ENCODE data around the gene IMPA2.
A peak's percentile ranks its signal among the peaks of the same experiment; 100 is the strongest.
"Not testable (repeated sequence)": the region's sequence is repeated elsewhere in the genome, so short reads cannot be mapped to it uniquely, and the experiment has no call there.

Gene IMPA2

GRCh38 chr18:12067671-12068070 lies 86.4 kb downstream of the IMPA2 start:
- no peak overlapping the region for H3K4me3 ChIP-seq (ENCODE audit: low read depth, low read length)
- in situ Hi-C loops (cut with HindIII; ENCODE audit: low sequenced_read_pairs) = no loop called here

GRCh38 chr18:12068316-12068949 lies 87.1 kb downstream of the IMPA2 start:
- DNase-seq (ENCODE audit: low read depth); in situ Hi-C loops (cut with HindIII; ENCODE audit: low sequenced_read_pairs); H3K4me3 ChIP-seq (ENCODE audit: low read depth, low read length): not testable (repeated sequence)

More at GRCh38 chr18:12067671-12068070, 86.4 kb downstream of the IMPA2 start:
- TF ChIP-seq CTCF (IDR thresholded peaks at IDR 0.05; ENCODE audit: low read depth, low read length, missing control alignments) = no peak
- no peak for DNase-seq (ENCODE audit: low read depth)

GRCh38 chr18:12068950-12069320 lies 87.6 kb downstream of the IMPA2 start:
- in situ Hi-C loops (cut with HindIII; ENCODE audit: low sequenced_read_pairs) = no loop called here
- TF ChIP-seq CTCF (IDR thresholded peaks at IDR 0.05; ENCODE audit: low read depth, low read length, missing control alignments) = no peak
- no peak overlapping the region for H3K4me3 ChIP-seq (ENCODE audit: low read depth, low read length)
- no peak for DNase-seq (ENCODE audit: low read depth)

GRCh38 chr18:12071066-12071465 lies 89.8 kb downstream of the IMPA2 start:
- H3K4me3 ChIP-seq (ENCODE audit: low read depth, low read length); in situ Hi-C loops (cut with HindIII; ENCODE audit: low sequenced_read_pairs); DNase-seq (ENCODE audit: low read depth): not testable (repeated sequence)

GRCh38 chr18:12072996-12073395 lies 91.7 kb downstream of the IMPA2 start:
- H3K4me3 ChIP-seq (ENCODE audit: low read depth, low read length) = no peak overlapping the region
- TF ChIP-seq CTCF (IDR thresholded peaks at IDR 0.05; ENCODE audit: low read depth, low read length, missing control alignments) = no peak
- DNase-seq (ENCODE audit: low read depth) = no peak
- in situ Hi-C loops (cut with HindIII; ENCODE audit: low sequenced_read_pairs) = no loop called here

- DNase-seq (ENCODE audit: low read depth) = no peak
- in situ Hi-C loops (cut with HindIII; ENCODE audit: low sequenced_read_pairs) = no loop called here
- H3K4me3 ChIP-seq (ENCODE audit: low read depth, low read length) = no peak overlapping the region
- peak; percentile 36 for TF ChIP-seq CTCF (IDR thresholded peaks at IDR 0.05; ENCODE audit: low read depth, low read length, missing control alignments)
These were observed 93.4 kb downstream of the IMPA2 start for GRCh38 chr18:12074736-12075135.

GRCh38 chr18:12076424-12077140 lies 95.3 kb downstream of the IMPA2 start:
- no peak for DNase-seq (ENCODE audit: low read depth)

GRCh38 chr18:12077994-12078393 lies 96.7 kb downstream of the IMPA2 start:
- in situ Hi-C loops (cut with HindIII; ENCODE audit: low sequenced_read_pairs); DNase-seq (ENCODE audit: low read depth); H3K4me3 ChIP-seq (ENCODE audit: low read depth, low read length): not testable (repeated sequence)

More at GRCh38 chr18:12076424-12077140, 95.3 kb downstream of the IMPA2 start:
- TF ChIP-seq CTCF (IDR thresholded peaks at IDR 0.05; ENCODE audit: low read depth, low read length, missing control alignments) = no peak
- in situ Hi-C loops (cut with HindIII; ENCODE audit: low sequenced_read_pairs) = no loop called here
- no peak overlapping the region for H3K4me3 ChIP-seq (ENCODE audit: low read depth, low read length)

Measured in astrocyte of the cerebellum (primary cell).